Peyer's patch (tissue), 4 donors: Measurements from ENCODE around the gene LRCH2. TPM values are rescaled to one million over a fixed set of nuclear protein-coding genes. Genes with fewer than 3 reads are reported as not detected.

Source experiments
- DNase-seq, 3 donors: peaks; one replicate each; pipeline ENCODE4 v3.0.0-alpha.2; 2017 to 2019
- H3K27ac ChIP-seq, 4 donors: fragments of 200-600 bp; sonication (generic); one replicate each; pipeline ENCODE4 v1.5.1; 2016 to 2019
- H3K27me3 ChIP-seq, 2 donors: fragments of 200-600 bp; sonication (generic); one replicate each; pipeline ENCODE4 v1.5.1; 2019
- H3K36me3 ChIP-seq, 3 donors: fragments of 200-600 bp; sonication (generic); one replicate each; pipeline ENCODE4 v1.5.1; 2016 to 2019
- H3K4me1 ChIP-seq, 4 donors: fragments of 200-600 bp; sonication (generic); one replicate each; pipeline ENCODE4 v1.5.1; 2016 to 2019
- H3K4me3 ChIP-seq, 4 donors: fragments of 200-600 bp; sonication (generic); 1 replicate in 3 of 4; 2 replicates in 1 of 4; pipeline ENCODE4 v1.5.1; 2016 to 2019; ENCODE audit warnings: mild to moderate bottlenecking in 1 of 4
- H3K9me3 ChIP-seq, 4 donors: fragments of 200-600 bp; sonication (generic); one replicate each; pipeline ENCODE4 v1.5.1; 2016 to 2019; ENCODE audit warnings: mild to moderate bottlenecking in 1 of 4
- POLR2A ChIP-seq, 2 donors: fragments of 450-650 bp; IDR thresholded peaks; one replicate each; pipeline ENCODE4 v1.5.1; 2017; ENCODE audit warnings: antibody characterized with exemption in 2 of 2, mild to moderate bottlenecking in 2 of 2, moderate library complexity in 2 of 2
- total RNA-seq, 4 donors: library from RNA; depleted of rRNA; stranded (reverse); fragments of >200 nt; gene quantifications; one replicate each; pipeline ENCODE4 v1.1.0, GENCODE V29; 2016
- TF ChIP-seq, protein P1 (sequence below), 6 experiments: fragments of 450-650 bp in 4 of 6; fragments of 200-600 bp in 2 of 6; sonication (generic) in 1 of 6; IDR thresholded peaks; one replicate each; pipeline ENCODE4 v1.5.1; 2017 to 2019; ENCODE audit warnings: antibody characterized with exemption in 6 of 6, mild to moderate bottlenecking in 3 of 6, moderate library complexity in 1 of 6

LRCH2 gene
- total RNA-seq, 4 donors from 2014 or later, result 1.6 to 11.6 (median 2.2) TPM

DNA sequence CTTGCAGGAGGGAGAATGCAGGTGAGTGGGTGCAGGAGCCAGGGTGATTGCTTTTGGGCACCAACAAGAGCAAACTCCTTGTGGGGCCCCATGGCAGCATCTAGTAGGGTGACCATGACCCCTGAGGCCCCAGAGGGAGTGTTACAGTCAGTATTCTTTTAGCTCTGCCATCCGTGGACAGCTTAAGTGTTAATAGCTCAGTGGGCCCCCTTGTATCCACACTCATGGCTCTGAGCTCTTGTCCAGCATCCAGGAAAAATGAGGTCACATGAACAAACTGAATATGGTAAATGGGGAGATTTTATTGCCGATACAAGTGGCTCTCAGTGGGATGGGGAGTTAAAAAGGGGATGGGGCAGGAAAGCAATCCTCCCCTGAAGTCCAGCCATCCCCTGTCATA lies 27.3 kb upstream of the LRCH2 start:
- TF ChIP-seq, protein P1, sequence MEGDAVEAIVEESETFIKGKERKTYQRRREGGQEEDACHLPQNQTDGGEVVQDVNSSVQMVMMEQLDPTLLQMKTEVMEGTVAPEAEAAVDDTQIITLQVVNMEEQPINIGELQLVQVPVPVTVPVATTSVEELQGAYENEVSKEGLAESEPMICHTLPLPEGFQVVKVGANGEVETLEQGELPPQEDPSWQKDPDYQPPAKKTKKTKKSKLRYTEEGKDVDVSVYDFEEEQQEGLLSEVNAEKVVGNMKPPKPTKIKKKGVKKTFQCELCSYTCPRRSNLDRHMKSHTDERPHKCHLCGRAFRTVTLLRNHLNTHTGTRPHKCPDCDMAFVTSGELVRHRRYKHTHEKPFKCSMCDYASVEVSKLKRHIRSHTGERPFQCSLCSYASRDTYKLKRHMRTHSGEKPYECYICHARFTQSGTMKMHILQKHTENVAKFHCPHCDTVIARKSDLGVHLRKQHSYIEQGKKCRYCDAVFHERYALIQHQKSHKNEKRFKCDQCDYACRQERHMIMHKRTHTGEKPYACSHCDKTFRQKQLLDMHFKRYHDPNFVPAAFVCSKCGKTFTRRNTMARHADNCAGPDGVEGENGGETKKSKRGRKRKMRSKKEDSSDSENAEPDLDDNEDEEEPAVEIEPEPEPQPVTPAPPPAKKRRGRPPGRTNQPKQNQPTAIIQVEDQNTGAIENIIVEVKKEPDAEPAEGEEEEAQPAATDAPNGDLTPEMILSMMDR (IDR thresholded peaks at IDR 0.05), result no peak
- no peak for TF ChIP-seq POLR2A (IDR thresholded peaks at IDR 0.05)
- H3K9me3 ChIP-seq, result no peaks in the 10 kb centered on the region
- no peaks in the 10 kb centered on the region for H3K36me3 ChIP-seq
- no peak overlapping the region for H3K4me3 ChIP-seq
- no peaks in the 10 kb centered on the region for H3K27me3 ChIP-seq
- no peaks in the 10 kb centered on the region for H3K4me1 ChIP-seq
- no peak overlapping the region for H3K27ac ChIP-seq
- DNase-seq, result no peak

DNA sequence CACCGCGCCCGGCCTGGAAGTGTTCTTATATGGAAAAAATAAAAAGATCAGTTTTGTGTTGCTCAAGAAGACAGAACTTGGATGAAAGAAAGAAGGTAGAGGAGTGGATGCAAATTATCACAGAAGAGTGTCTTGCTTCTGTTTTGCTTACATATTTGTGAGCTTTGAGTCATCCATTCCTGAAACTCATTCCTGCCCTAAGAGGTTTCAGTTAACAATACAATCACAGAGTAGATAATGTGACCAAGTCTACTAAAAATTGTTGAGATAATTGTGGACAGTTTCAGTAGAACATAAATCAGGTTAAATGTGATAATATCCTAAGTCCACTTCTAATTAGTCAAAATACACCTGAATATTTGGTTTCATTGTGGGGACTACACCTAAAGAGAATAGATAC lies 26.4 kb upstream of the LRCH2 start:
- DNase-seq, result no peak
- no peaks in the 10 kb centered on the region for H3K9me3 ChIP-seq
- no peak overlapping the region for H3K4me3 ChIP-seq
- TF ChIP-seq, protein P1 (IDR thresholded peaks at IDR 0.05), result no peak
- TF ChIP-seq POLR2A (IDR thresholded peaks at IDR 0.05), result no peak
- H3K27me3 ChIP-seq, result no peaks in the 10 kb centered on the region
- H3K27ac ChIP-seq, result no peak overlapping the region
- H3K36me3 ChIP-seq, result no peaks in the 10 kb centered on the region
- H3K4me1 ChIP-seq, result no peaks in the 10 kb centered on the region

DNA sequence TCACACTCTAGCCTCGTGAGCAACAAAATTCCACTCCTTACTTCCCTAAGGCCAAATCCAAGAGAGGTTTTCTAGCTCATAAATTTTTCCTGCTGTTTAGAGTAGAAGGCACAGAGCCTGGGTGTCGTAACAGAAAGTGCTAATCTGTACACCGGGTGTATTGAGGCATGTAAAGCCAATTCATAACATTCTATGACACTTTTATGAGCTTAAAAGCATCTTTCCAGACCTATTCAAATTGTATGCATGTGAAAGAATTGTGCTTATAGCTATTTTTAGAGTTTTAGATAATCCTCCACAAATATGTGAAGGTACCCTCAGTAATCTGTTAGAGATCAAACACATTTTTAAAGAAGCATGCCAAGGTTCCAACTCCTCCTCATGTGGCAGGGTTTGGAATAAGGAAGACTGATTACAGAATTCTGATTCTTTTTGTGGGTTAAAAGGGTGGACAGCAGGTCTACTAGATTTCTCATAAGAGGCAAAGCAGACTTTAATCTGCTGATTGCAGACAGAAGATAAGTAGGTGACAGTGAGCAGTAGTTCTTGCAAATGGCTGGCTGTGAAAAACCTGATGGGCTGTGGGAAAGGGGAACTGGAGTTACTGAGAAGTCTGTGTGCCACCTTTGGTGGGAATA lies 25.5 kb upstream of the LRCH2 start:
- H3K36me3 ChIP-seq, result no peaks in the 10 kb centered on the region
- no peaks in the 10 kb centered on the region for H3K4me1 ChIP-seq
- H3K27me3 ChIP-seq, result no peaks in the 10 kb centered on the region
- H3K27ac ChIP-seq, result no peak overlapping the region
- TF ChIP-seq, protein P1 (IDR thresholded peaks at IDR 0.05), result no peak
- TF ChIP-seq POLR2A (IDR thresholded peaks at IDR 0.05), result no peak
- no peak for DNase-seq
- no peaks in the 10 kb centered on the region for H3K9me3 ChIP-seq
- no peak overlapping the region for H3K4me3 ChIP-seq

DNA sequence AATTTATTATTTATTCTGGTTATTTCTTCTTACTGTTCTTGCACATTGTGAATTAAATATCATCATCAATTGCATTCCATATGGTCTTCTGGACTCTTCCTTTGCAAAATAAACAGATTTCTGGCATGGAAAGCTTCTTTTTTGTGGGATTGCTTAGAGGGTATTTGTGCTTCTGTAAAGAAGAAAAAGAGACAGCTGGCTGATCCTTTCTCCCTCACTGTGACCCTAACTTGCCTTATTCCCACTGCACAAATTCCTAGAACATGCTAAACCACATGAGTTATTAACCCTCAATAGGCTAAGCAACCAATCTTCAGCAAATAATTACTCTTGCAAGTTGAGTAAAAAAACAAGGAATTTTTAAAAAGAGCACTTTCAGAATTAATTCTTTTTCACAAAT lies 23.8 kb upstream of the LRCH2 start:
- TF ChIP-seq, protein P1 (IDR thresholded peaks at IDR 0.05), result no peak
- TF ChIP-seq POLR2A (IDR thresholded peaks at IDR 0.05), result no peak
- Histone ChIP-seq H3K4me1 (no peaks in the 10 kb centered on the region), H3K36me3 (no peaks in the 10 kb centered on the region), H3K9me3 (no peaks in the 10 kb centered on the region), H3K27ac (no peak overlapping the region), H3K4me3 (no peak overlapping the region), H3K27me3 (no peaks in the 10 kb centered on the region)
- DNase-seq, result no peak

DNA sequence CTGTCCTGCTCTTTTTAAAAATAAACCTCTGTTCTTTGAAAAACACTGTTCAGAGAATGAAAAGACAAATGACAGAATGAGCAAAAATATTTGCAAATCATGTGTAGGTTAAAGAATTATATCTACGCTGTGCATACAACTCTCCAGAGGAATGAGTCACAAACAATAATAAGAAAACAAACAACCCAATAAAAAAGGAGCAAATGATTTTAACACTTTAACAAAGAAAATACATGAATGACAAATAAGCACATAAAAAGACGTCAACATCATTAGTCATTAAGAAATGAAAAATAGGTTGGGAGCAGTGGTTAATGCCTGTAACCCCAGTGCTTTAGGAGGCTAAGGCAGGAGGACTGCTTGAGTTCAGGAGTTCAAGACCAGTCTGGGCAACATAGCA lies 21.1 kb upstream of the LRCH2 start:
- no peaks in the 10 kb centered on the region for H3K27me3 ChIP-seq
- DNase-seq, result no peak
- no peaks in the 10 kb centered on the region for H3K9me3 ChIP-seq
- H3K36me3 ChIP-seq, result no peaks in the 10 kb centered on the region
- no peak overlapping the region for H3K27ac ChIP-seq
- no peaks in the 10 kb centered on the region for H3K4me1 ChIP-seq
- TF ChIP-seq, protein P1 (IDR thresholded peaks at IDR 0.05), result no peak
- TF ChIP-seq POLR2A (IDR thresholded peaks at IDR 0.05), result no peak
- H3K4me3 ChIP-seq, result no peak overlapping the region
